NT2/D1 (cell line): Measurements from ENCODE around the gene VWCE.

Source experiments
- SUZ12 ChIP-seq: IDR thresholded peaks from 2 replicates; pipeline ENCODE4 v1.6.1; 2011; ENCODE audit not compliant: insufficient read length, insufficient read depth; ENCODE audit errors: extremely low read depth
- YY1 ChIP-seq: IDR thresholded peaks from 2 replicates; pipeline ENCODE4 v1.6.1; 2011; ENCODE audit not compliant: insufficient read length, insufficient read depth
- ZNF274 ChIP-seq: IDR thresholded peaks from 2 replicates; pipeline ENCODE4 v1.6.1; 2011; ENCODE audit warnings: mild to moderate bottlenecking, low read depth, low read length

DNA sequence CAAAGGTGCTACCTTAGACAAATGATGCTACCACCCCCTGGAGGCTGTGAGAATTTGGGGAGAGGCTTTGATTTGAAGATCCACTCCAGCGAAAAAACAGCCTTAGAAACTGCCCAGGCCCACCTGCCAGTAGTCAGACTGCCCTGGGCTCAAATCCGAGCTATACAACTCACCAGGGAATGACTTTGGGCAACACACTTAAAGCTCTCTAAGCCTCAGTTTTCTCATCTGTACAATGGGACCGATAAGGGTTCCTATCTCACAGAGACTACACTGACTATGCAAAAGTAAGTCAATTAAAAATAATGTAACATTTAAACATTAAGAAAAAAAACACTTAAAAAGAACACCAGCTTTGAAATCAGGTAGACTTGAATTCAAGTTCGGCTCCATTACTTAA is 19.9 kb downstream of the VWCE start:
- TF ChIP-seq YY1 (no peak), ZNF274 (no peak), SUZ12 (no peak)
